SU-DHL-6 (cell line): ENCODE data around the gene SORCS2.

Experiments
- H2AFZ ChIP-seq: fragments of 200-600 bp; sonication (generic); 2 replicates; pipeline ENCODE4 v1.6.1; 2014; ENCODE audit warnings: low read depth, mild to moderate bottlenecking, moderate library complexity, mixed read lengths, antibody characterized with exemption, low read length; ENCODE audit not compliant: severe bottlenecking
- H3F3A ChIP-seq: fragments of 200-600 bp; shearing (Covaris generic); 2 replicates; pipeline ENCODE4 v1.6.0; 2016; ENCODE audit warnings: antibody characterized with exemption, mild to moderate bottlenecking; ENCODE audit not compliant: insufficient read depth
- H3K27ac ChIP-seq: fragments of 200-600 bp; sonication (generic); 2 replicates; pipeline ENCODE4 v1.5.1; 2016; ENCODE audit warnings: low read depth, mild to moderate bottlenecking, low read length, moderate library complexity, mixed read lengths
- H3K27me3 ChIP-seq: fragments of 200-600 bp; sonication (generic), shearing (Covaris generic); 2 replicates; pipeline ENCODE4 v1.6.0; 2014; ENCODE audit warnings: mild to moderate bottlenecking, low read length
- H3K36me3 ChIP-seq: fragments of 200-600 bp; sonication (generic); 2 replicates; pipeline ENCODE4 v1.6.1; 2014; ENCODE audit warnings: mild to moderate bottlenecking, low read length, mixed read lengths
- H3K4me2 ChIP-seq: fragments of 300-600, 200-600 bp; shearing (Covaris generic), sonication (generic); 2 replicates; pipeline ENCODE4 v1.6.0; 2014; ENCODE audit warnings: low read length, low read depth, mild to moderate bottlenecking; ENCODE audit not compliant: poor library complexity, severe bottlenecking
- H3K4me3 ChIP-seq: fragments of 200-600 bp; sonication (generic); 2 replicates; pipeline ENCODE4 v1.5.1; 2014; ENCODE audit warnings: antibody characterized with exemption, low read length, mild to moderate bottlenecking, mixed read lengths; ENCODE audit not compliant: insufficient read depth, poor library complexity, severe bottlenecking
- H3K79me2 ChIP-seq: fragments of 200-600 bp; sonication (generic); 2 replicates; pipeline ENCODE4 v1.6.1; 2014; ENCODE audit warnings: mild to moderate bottlenecking, low read length, moderate library complexity; ENCODE audit not compliant: insufficient read depth
- H3K9ac ChIP-seq: fragments of 200-600 bp; sonication (generic); 2 replicates; pipeline ENCODE4 v1.7.0; 2014; ENCODE audit warnings: mild to moderate bottlenecking, low read length
- H3K9me2 ChIP-seq: fragments of 200-600 bp; sonication (generic); replicated peaks from 2 replicates; pipeline ENCODE4 v1.6.1; 2014; ENCODE audit warnings: low read length; ENCODE audit not compliant: insufficient read depth
- H3K9me3 ChIP-seq: fragments of 200-600 bp; sonication (generic); 2 replicates; pipeline ENCODE4 v1.6.1; 2014; ENCODE audit warnings: low read length, mixed read lengths; ENCODE audit not compliant: insufficient read depth
- H4K20me1 ChIP-seq: fragments of 200-600 bp; sonication (generic); 2 replicates; pipeline ENCODE4 v1.6.1; 2014; ENCODE audit warnings: low read depth, mild to moderate bottlenecking, antibody characterized with exemption, low read length, moderate library complexity, mixed read lengths
- EZH2phosphoT487 ChIP-seq: fragments of 200-600 bp; sonication (generic), shearing (Covaris generic); conservative IDR thresholded peaks from 2 replicates; pipeline ENCODE4 v1.6.1; 2018; ENCODE audit warnings: mild to moderate bottlenecking, antibody characterized with exemption, low read length, moderate library complexity, mixed read lengths
- TF ChIP-seq, protein P1 (sequence below): fragments of 200-600 bp; sonication (generic); IDR thresholded peaks from one replicate; pipeline ENCODE4 v1.5.1; 2017; ENCODE audit warnings: antibody characterized with exemption, mild to moderate bottlenecking, low read length, moderate library complexity; ENCODE audit not compliant: insufficient read depth, poor library complexity, severe bottlenecking

Gene SORCS2

GRCh38 chr4:7248857-7249256 is 56.5 kb downstream of the SORCS2 start:
- TF ChIP-seq, protein P1, sequence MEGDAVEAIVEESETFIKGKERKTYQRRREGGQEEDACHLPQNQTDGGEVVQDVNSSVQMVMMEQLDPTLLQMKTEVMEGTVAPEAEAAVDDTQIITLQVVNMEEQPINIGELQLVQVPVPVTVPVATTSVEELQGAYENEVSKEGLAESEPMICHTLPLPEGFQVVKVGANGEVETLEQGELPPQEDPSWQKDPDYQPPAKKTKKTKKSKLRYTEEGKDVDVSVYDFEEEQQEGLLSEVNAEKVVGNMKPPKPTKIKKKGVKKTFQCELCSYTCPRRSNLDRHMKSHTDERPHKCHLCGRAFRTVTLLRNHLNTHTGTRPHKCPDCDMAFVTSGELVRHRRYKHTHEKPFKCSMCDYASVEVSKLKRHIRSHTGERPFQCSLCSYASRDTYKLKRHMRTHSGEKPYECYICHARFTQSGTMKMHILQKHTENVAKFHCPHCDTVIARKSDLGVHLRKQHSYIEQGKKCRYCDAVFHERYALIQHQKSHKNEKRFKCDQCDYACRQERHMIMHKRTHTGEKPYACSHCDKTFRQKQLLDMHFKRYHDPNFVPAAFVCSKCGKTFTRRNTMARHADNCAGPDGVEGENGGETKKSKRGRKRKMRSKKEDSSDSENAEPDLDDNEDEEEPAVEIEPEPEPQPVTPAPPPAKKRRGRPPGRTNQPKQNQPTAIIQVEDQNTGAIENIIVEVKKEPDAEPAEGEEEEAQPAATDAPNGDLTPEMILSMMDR = no peak
- TF ChIP-seq EZH2phosphoT487 = no peak
- Histone ChIP-seq H3K9me3 (no peaks in the 10 kb centered on the region), H3K79me2 (no peaks in the 10 kb centered on the region), H3K36me3 (no peaks in the 10 kb centered on the region), H3K4me3 (no peak overlapping the region), H3K9me2 (no peaks in the 10 kb centered on the region), H3K27ac (no peak overlapping the region), H3K27me3 (no peaks in the 10 kb centered on the region), H3K4me2 (no peak overlapping the region), H3F3A (no peaks in the 10 kb centered on the region), H4K20me1 (no peaks in the 10 kb centered on the region), H2AFZ (no peak overlapping the region), H3K9ac (no peak overlapping the region)

DNA sequence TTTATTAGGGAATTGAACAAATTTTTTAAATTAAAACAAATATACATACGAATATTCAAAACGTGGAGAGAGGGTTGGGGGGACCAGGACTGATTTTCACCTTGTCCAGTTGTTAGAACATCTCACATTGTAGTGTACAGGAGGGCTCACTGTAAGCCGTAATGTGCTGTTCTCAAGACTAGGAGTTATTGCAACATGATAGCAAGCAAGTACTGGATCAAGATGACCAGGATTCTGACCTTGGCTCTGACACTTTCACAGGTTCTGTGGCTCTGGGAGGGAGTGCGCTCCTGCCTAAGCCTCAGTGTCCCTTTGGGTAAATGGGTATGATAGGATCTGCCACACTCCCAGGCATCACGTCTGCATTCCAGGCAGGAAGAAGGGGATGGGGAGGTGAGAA is 59.0 kb downstream of the SORCS2 start:
- no peak overlapping the region for H3K4me2 ChIP-seq
- no peaks in the 10 kb centered on the region for H3K9me3 ChIP-seq
- H3F3A ChIP-seq = no peaks in the 10 kb centered on the region
- no peaks in the 10 kb centered on the region for H3K9me2 ChIP-seq
- H2AFZ ChIP-seq = no peak overlapping the region
- no peak for TF ChIP-seq EZH2phosphoT487
- TF ChIP-seq, protein P1 = no peak
- no peaks in the 10 kb centered on the region for H3K36me3 ChIP-seq
- no peaks in the 10 kb centered on the region for H3K79me2 ChIP-seq
- no peaks in the 10 kb centered on the region for H4K20me1 ChIP-seq
- no peaks in the 10 kb centered on the region for H3K27me3 ChIP-seq
- no peak overlapping the region for H3K4me3 ChIP-seq
- no peak overlapping the region for H3K9ac ChIP-seq
- no peak overlapping the region for H3K27ac ChIP-seq

- H3F3A ChIP-seq = no peaks in the 10 kb centered on the region
- no peaks in the 10 kb centered on the region for H3K79me2 ChIP-seq
- H3K4me3 ChIP-seq = no peak overlapping the region
- no peaks in the 10 kb centered on the region for H3K36me3 ChIP-seq
- no peaks in the 10 kb centered on the region for H3K9me2 ChIP-seq
- no peak for TF ChIP-seq EZH2phosphoT487
- TF ChIP-seq, protein P1 = no peak
- H2AFZ ChIP-seq = no peak overlapping the region
- no peaks in the 10 kb centered on the region for H4K20me1 ChIP-seq
- H3K9ac ChIP-seq = no peak overlapping the region
- H3K4me2 ChIP-seq = no peak overlapping the region
- H3K27ac ChIP-seq = no peak overlapping the region
- H3K27me3 ChIP-seq = no peaks in the 10 kb centered on the region
- no peaks in the 10 kb centered on the region for H3K9me3 ChIP-seq
These were observed 59.7 kb downstream of the SORCS2 start for GRCh38 chr4:7252051-7252450.
